Measurements from ENCODE around the gene RBFOX2. TPM values are rescaled to one million over a fixed set of nuclear protein-coding genes. Genes with fewer than 3 reads are reported as not detected.

Gene RBFOX2
- total RNA-seq, 1 donor: 187 TPM

- H3K4me3 ChIP-seq (ENCODE audit: low read depth, low read length): no peak overlapping the region
- no peak for DNase-seq (ENCODE audit: low read depth)
- TF ChIP-seq, protein P1, sequence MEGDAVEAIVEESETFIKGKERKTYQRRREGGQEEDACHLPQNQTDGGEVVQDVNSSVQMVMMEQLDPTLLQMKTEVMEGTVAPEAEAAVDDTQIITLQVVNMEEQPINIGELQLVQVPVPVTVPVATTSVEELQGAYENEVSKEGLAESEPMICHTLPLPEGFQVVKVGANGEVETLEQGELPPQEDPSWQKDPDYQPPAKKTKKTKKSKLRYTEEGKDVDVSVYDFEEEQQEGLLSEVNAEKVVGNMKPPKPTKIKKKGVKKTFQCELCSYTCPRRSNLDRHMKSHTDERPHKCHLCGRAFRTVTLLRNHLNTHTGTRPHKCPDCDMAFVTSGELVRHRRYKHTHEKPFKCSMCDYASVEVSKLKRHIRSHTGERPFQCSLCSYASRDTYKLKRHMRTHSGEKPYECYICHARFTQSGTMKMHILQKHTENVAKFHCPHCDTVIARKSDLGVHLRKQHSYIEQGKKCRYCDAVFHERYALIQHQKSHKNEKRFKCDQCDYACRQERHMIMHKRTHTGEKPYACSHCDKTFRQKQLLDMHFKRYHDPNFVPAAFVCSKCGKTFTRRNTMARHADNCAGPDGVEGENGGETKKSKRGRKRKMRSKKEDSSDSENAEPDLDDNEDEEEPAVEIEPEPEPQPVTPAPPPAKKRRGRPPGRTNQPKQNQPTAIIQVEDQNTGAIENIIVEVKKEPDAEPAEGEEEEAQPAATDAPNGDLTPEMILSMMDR (IDR thresholded peaks at IDR 0.05; ENCODE audit: insufficient read depth, low read length): no peak
Measured at GRCh38 chr22:35886309-35886708, 142.3 kb downstream of the RBFOX2 start.

- TF ChIP-seq, protein P1 (IDR thresholded peaks at IDR 0.05; ENCODE audit: insufficient read depth, low read length): no peak
- H3K4me3 ChIP-seq (ENCODE audit: low read depth, low read length): no peak overlapping the region
- DNase-seq (ENCODE audit: low read depth): no peak
Measured at GRCh38 chr22:35884529-35884928, 144.1 kb downstream of the RBFOX2 start.

DNA sequence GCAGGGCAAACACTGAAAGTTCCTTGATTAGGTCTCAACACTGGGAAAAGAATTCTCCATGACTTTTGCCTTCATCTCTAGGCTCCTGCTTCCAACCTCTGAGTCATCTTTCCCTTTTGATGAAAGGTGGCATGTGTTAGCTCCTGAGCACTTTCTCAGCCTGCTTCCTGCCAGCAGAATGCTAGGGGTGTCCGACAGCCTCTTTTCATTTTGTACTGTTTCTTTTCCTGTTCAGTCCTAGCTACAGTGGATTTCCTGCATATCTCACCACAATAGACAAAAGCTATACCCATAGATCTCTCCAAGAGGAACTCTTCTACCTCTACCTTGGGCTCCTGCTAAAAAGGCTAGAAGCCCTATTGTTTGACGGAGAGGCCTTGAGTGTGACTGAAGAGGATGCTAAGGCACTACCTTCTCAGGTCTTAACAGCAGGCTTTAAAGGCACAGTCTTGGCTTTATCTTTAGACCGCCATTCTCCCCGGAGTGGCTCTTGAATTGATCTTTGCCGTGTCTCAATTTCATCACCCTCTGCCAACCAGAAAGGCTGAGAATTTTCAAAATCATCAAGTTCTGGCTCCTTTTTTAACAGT lies 145.5 kb downstream of the RBFOX2 start:
- peak; percentile 55 for DNase-seq (ENCODE audit: low read depth)
- TF ChIP-seq, protein P1 (IDR thresholded peaks at IDR 0.05; ENCODE audit: insufficient read depth, low read length): no peak

DNA sequence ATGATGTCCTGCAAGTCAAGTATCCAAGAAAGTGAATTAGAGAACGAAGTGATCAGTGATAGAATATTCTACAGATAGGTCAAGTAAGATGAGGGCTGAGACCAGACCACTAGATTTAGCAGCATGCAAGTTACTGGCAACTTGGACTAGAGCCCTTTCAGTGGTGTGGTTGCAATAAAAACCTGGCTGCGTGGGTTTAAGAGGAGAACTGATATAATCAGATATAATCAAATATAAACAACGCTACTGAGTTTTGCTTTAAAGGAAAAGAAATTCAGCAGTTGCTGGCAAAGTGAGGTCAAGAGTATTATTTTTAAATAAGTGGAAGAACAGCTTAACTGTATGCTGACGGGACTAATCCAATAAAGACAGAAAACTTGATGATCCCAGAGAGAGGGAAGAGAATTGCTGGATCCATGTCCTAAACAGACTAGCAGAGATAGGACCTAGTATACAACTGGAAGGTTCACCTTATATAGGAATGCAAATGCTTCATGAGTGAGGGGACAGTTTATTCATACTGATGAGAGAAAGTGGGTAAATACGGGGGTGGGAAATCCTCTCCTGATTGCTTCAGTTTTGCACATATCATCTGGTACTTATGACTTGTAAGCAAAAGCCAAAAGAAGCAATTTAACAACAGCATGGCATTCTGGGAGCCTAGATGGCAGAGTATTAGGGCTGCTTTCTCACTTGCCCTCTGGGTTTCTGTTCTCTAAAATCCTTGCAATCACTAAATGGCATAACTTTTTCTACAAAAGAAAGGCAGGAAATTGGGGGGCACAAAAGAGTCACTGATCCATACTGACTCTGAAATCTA lies 146.2 kb downstream of the RBFOX2 start:
- H3K4me3 ChIP-seq (ENCODE audit: low read depth, low read length): no peak overlapping the region
- TF ChIP-seq, protein P1 (IDR thresholded peaks at IDR 0.05; ENCODE audit: insufficient read depth, low read length): no peak
- peak; percentile 36 for DNase-seq (ENCODE audit: low read depth)

More for the DNA sequence above, 145.5 kb downstream of the RBFOX2 start:
- no peak overlapping the region for H3K4me3 ChIP-seq (ENCODE audit: low read depth, low read length)

DNA sequence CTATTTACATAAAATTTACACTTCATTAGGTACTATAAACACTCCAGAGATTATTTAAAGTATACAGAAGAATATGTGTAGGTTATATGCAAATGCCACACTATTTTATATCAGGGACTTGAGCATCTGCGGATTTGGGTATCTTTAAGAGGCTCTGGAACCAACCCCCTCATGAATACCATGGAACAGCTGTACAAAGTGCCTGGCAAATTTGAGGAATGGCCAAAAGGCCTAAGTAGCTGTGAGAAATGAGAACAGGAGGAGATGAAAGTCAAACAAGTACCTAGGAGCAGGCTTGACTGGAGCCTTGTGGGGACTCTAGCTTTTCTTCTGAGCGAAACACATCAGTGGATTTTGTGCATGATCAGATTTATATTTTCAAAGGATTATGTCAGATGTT lies 149.3 kb downstream of the RBFOX2 start:
- no peak overlapping the region for H3K4me3 ChIP-seq (ENCODE audit: low read depth, low read length)
- DNase-seq (ENCODE audit: low read depth): no peak
- TF ChIP-seq, protein P1 (IDR thresholded peaks at IDR 0.05; ENCODE audit: insufficient read depth, low read length): no peak

- no peak for DNase-seq (ENCODE audit: low read depth)
- H3K4me3 ChIP-seq (ENCODE audit: low read depth, low read length): no peak overlapping the region
- TF ChIP-seq, protein P1 (IDR thresholded peaks at IDR 0.05; ENCODE audit: insufficient read depth, low read length): no peak
Measured at GRCh38 chr22:35873426-35873825, 155.2 kb downstream of the RBFOX2 start.
